H1 (cell line): ENCODE data around the gene CLEC16A. TPM values are rescaled to one million over a fixed set of nuclear protein-coding genes. Genes with fewer than 3 reads are reported as not detected.

Source experiments
- BRCA1 ChIP-seq: IDR thresholded peaks from 2 replicates; pipeline ENCODE4 v1.6.1; 2012; ENCODE audit warnings: low read depth, low read length, improper control_type of control experiment
- JUN ChIP-seq: IDR thresholded peaks from 2 replicates; pipeline ENCODE4 v1.6.1; 2011; ENCODE audit warnings: low read depth, mild to moderate bottlenecking, improper control_type of control experiment, low read length
- JUND ChIP-seq: IDR thresholded peaks from 2 replicates; pipeline ENCODE4 v1.6.1; 2011; ENCODE audit warnings: mild to moderate bottlenecking, improper control_type of control experiment, low read length
- KDM1A ChIP-seq: fragments of 200-600, 300-600 bp; sonication (generic); IDR thresholded peaks from 2 replicates; pipeline ENCODE4 v1.7.1; 2016; ENCODE audit warnings: mild to moderate bottlenecking, low read length, borderline replicate concordance
- KDM4A ChIP-seq: IDR thresholded peaks from one replicate; pipeline ENCODE4 v1.7.1; 2012; ENCODE audit warnings: low read depth, mild to moderate bottlenecking, moderate library complexity, low read length, inconsistent platforms; ENCODE audit not compliant: severe bottlenecking
- MAX ChIP-seq: IDR thresholded peaks from 2 replicates; pipeline ENCODE4 v1.6.1; 2012; ENCODE audit warnings: inconsistent platforms
- SIX5 ChIP-seq: IDR thresholded peaks from 2 replicates; pipeline ENCODE4 v1.6.1; 2011; ENCODE audit warnings: mild to moderate bottlenecking, low read depth, low read length
- polyA plus RNA-seq, 7 experiments: library from polyadenylated mRNA; depleted of rRNA in 3 of 7; stranded (reverse) in 5 of 7; unstranded in 2 of 7; fragments of >200 nt in 5 of 7; fragments of 200-250 nt in 2 of 7; gene quantifications; 1 replicate in 5 of 7; 2 replicates in 1 of 7; 4 replicates in 1 of 7; pipeline versions ENCODE4 v1.2.1 to v1.2.3, GENCODE V29; 2011 to 2013; ENCODE audit warnings: missing spikeins in 2 of 7, mixed read lengths in 2 of 7
- total RNA-seq: library from RNA; stranded (reverse); fragmentation: NEBNext Ultra II Directional; extraction: Animal tissue kit (Norgen Biotek cat#: 25700); gene quantifications from 2 replicates; pipeline ENCODE4 v1.2.1, GENCODE V29; 2021

CLEC16A gene
- total and polyA plus RNA-seq, 2 of the 8 experiments (the other 6 are each of a cell fraction or from before 2014, with no cell fraction given): 7.6 to 19.3 TPM

- TF ChIP-seq KDM1A (no peak), MAX (no peak), JUN (no peak), SIX5 (no peak), JUND (no peak), KDM4A (no peak), BRCA1 (no peak)
Observed at GRCh38 chr16:11143372-11144035, 199.1 kb downstream of the CLEC16A start (continued).
